Measurements from ENCODE around the gene PFKL.
"Not testable (repeated sequence)": the region's sequence is repeated elsewhere in the genome, so short reads cannot be mapped to it uniquely, and the experiment has no call there.

The PFKL gene

GRCh38 chr21:44265734-44266270 is 34.1 kb upstream of the PFKL start:
- Mint-ChIP-seq H3K9me3 (no peaks in the 10 kb centered on the region), H3K27ac (no peak overlapping the region), H3K36me3 (ENCODE audit: low read depth) (no peaks in the 10 kb centered on the region), H3K4me3 (no peak overlapping the region), H3K4me1 (ENCODE audit: low read depth) (peaks cover 8% of the 10 kb centered on the region), H3K27me3 (peaks cover 13% of the 10 kb centered on the region)
- intact Hi-C loops (cut with micrococcal nuclease): no loop called here

DNA sequence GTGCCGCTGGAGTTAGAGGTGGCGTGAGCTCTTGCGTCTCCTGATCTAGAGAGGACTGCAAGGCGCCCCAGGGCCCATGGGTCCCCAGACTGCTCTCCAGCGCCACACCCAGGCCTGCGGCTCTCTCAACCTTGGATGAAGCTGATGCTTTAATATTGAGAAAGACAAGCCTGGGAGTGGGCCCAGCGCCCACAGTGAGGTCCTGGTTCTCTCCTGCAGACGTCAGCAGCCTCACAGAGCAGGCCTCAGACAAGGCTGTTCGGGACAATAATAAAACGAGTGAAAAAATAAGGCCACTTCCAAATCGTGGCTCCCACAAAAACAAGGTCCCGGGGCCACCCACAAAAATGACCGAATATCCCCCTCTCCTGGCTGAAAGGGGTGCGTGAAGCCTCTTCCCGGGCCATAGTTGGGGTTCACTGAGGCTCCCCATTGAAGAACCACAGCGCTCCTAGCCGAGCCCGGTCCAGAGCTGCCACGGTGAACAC is 32.2 kb upstream of the PFKL start:
- H3K36me3 Mint-ChIP-seq (ENCODE audit: low read depth): no peaks in the 10 kb centered on the region
- H3K27me3 Mint-ChIP-seq: peaks cover 14% of the 10 kb centered on the region
- H3K4me1 Mint-ChIP-seq (ENCODE audit: low read depth): peaks cover 8% of the 10 kb centered on the region
- no peak overlapping the region for H3K4me3 Mint-ChIP-seq
- no peaks in the 10 kb centered on the region for H3K9me3 Mint-ChIP-seq
- intact Hi-C loops (cut with micrococcal nuclease): no loop called here
- no peak overlapping the region for H3K27ac Mint-ChIP-seq

DNA sequence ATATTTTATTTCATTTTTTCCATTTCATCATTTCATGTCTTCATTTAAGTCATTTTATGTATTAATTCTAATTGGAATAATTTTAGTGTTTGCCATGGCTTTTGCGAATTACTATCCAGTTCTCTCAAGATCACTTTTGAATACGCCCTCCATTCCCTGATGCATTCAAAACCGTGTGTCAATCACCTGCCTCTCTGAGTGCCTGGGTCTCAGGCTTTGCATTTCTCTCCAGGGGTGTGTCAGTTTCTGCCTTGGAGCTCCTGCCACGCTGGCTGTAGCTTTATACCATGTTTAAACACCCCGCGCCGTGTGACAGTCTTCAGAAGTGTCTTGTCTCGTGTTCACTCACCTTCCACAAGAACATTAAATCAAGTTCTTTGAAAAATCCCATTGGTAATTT is 30.8 kb upstream of the PFKL start:
- intact Hi-C loops (cut with micrococcal nuclease): no loop called here
- Mint-ChIP-seq H3K4me3 (no peak overlapping the region), H3K36me3 (ENCODE audit: low read depth) (no peaks in the 10 kb centered on the region), H3K27ac (no peak overlapping the region), H3K4me1 (ENCODE audit: low read depth) (peaks cover 8% of the 10 kb centered on the region), H3K9me3 (no peaks in the 10 kb centered on the region), H3K27me3 (peaks cover 19% of the 10 kb centered on the region)

DNA sequence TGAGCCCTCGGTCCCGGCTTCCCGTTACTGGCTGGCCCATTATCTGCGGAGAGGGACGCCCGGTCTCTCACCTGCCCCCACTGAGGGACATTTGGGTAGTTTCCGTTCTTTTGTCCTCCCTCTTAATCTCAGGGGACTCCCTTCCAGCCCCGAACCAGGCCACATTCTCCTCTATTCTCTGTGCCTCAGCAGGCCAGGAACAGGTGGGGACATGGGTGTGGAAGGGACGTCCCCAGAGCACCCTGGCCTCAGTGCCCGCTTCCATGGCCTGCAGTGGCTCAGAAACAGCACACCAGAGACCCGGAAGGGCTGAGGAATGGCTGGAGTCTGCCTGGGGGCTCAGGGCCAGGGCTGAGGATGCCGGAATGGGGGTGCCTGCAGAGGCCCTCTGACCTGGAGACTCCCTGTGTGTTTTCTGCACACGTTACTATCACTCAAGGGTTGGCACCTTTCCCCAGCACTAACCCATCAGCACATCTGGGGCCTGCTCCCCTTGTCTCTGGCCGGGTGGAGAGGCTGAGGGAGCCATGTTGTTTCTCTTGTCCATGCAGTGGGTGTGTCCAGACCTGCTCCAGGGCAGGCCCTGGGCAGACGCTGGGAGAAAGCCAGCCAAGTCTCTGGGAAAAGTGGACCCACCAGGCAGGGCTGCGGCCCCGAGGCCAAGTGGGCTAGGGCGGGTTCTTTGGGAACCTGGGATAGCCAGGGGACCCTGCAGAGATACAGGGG is 28.1 kb upstream of the PFKL start:
- Mint-ChIP-seq H3K27ac (peak overlapping the region; percentile 20), H3K36me3 (ENCODE audit: low read depth) (no peaks in the 10 kb centered on the region), H3K4me3 (no peak overlapping the region), H3K4me1 (ENCODE audit: low read depth) (peaks cover 8% of the 10 kb centered on the region), H3K27me3 (peaks cover 24% of the 10 kb centered on the region), H3K9me3 (no peaks in the 10 kb centered on the region)
- intact Hi-C loops (cut with micrococcal nuclease): no loop called here

DNA sequence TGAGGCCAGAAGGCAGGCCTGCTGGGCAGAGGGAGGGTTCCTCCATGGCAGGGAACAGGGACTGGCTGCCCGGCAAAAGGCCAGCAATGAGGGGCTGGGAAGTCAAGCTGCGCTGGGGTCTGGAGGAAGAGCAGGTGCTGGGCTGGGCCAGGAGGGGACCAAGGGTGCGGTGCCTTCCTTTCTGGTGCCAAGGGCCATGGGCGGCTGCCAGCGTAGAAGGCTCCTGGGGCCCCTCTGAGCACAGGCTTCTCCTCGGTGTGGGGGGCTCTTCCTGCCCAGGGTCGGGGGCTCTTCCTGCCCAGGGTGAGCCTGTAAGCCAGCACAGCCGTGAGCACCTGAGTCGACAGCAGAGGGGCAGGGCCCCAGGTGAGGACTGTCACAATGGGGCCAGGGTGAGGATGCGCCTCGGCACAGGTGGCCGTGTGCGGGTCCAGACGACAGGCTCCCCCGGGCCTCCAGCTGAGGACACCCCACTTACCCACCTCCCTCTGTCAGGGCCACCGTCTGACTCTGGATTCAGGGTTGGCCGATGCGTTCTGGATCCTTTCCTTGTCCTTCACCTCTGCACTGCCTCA is 27.5 kb upstream of the PFKL start:
- intact Hi-C loops (cut with micrococcal nuclease): no loop called here
- Mint-ChIP-seq H3K27ac (peak overlapping the region; percentile 20), H3K36me3 (ENCODE audit: low read depth) (no peaks in the 10 kb centered on the region), H3K27me3 (peaks cover 25% of the 10 kb centered on the region), H3K9me3 (no peaks in the 10 kb centered on the region), H3K4me1 (ENCODE audit: low read depth) (peaks cover 6% of the 10 kb centered on the region), H3K4me3 (no peak overlapping the region)

GRCh38 chr21:44273046-44273445 is 26.8 kb upstream of the PFKL start:
- H3K4me1 Mint-ChIP-seq (ENCODE audit: low read depth): no peaks in the 10 kb centered on the region
- intact Hi-C loops (cut with micrococcal nuclease): no loop called here
- no peaks in the 10 kb centered on the region for H3K9me3 Mint-ChIP-seq
- H3K27me3 Mint-ChIP-seq: peaks cover 26% of the 10 kb centered on the region
- H3K4me3 Mint-ChIP-seq: no peak overlapping the region
- no peaks in the 10 kb centered on the region for H3K36me3 Mint-ChIP-seq (ENCODE audit: low read depth)
- H3K27ac Mint-ChIP-seq: no peak overlapping the region

- H3K27me3 Mint-ChIP-seq: peaks cover 27% of the 10 kb centered on the region
- intact Hi-C loops (cut with micrococcal nuclease): no loop called here
- no peaks in the 10 kb centered on the region for H3K4me1 Mint-ChIP-seq (ENCODE audit: low read depth)
- no peaks in the 10 kb centered on the region for H3K36me3 Mint-ChIP-seq (ENCODE audit: low read depth)
- H3K4me3 Mint-ChIP-seq: no peak overlapping the region
- H3K27ac Mint-ChIP-seq: no peak overlapping the region
- no peaks in the 10 kb centered on the region for H3K9me3 Mint-ChIP-seq
Measured at GRCh38 chr21:44275041-44275440, 24.8 kb upstream of the PFKL start.

DNA sequence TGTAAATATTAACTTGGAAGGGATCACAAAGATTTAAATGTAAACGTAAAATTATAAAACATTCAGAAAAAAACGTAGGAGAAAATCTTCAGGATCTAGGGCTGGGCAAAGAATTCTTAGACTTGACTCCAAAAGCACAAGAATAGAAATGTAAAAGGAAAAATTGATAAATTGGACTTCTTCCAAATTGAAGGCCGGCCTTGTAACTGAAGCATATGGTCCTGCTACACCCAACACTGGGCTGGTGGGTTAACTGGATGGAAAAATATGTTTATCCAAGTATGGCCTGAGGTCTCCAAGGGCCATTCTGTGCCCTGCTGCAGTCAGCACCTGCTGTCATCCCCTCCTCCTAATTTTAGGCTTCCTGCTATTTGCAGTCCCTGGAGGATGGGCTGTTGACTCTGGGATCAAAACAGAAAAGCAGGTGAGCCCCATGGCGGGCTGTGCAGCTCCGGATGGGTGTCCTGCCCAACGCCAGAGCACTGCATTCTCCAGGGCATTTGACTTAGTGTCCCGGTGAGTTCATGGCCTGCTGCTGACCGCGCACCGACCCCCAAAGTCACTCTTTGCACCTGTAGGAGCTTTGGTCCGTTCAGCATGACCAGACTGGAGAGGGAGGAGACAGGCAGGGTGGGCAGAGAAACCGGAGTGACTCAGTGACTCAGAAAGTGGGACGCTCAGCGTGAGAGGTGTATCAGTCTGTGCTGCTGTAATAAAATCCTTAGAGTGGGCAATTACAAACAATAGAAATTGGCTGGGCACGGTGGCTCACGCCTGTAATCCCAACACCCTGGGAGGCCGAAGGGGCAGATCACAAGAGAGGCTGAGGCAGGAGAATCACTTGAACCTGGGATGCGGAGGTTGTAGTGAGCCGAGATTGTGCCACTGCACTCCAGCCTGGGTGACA is 20.2 kb upstream of the PFKL start:
- intact Hi-C loops (cut with micrococcal nuclease): no loop called here
- Mint-ChIP-seq H3K4me1 (ENCODE audit: low read depth) (peaks cover 17% of the 10 kb centered on the region), H3K9me3 (no peaks in the 10 kb centered on the region), H3K4me3 (no peak overlapping the region), H3K36me3 (ENCODE audit: low read depth) (no peaks in the 10 kb centered on the region), H3K27me3 (peaks cover 37% of the 10 kb centered on the region), H3K27ac (no peak overlapping the region)

DNA sequence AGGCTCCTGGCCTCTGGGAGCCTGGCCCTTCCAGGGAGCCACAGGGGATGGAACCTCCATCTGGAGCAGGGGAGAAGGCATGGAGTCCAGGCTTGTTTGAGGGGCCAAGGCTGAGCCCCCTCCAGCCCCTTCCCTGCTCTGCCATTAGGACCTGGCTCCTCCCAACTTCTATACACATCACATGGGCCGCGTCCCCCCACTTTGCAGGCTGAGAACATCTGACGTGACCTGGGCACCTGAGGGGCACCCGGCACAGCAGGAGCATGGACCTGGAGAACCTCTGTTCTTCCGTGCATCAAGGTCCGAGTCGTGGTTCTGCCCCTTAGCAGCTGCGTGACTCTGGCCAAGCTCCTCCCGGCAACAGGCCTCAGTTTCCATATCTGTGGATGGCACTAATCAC is 18.1 kb upstream of the PFKL start:
- Mint-ChIP-seq H3K36me3 (ENCODE audit: low read depth) (no peaks in the 10 kb centered on the region), H3K4me3 (no peak overlapping the region), H3K9me3 (no peaks in the 10 kb centered on the region), H3K27ac (no peak overlapping the region), H3K27me3 (peaks cover 49% of the 10 kb centered on the region), H3K4me1 (ENCODE audit: low read depth) (peaks cover 17% of the 10 kb centered on the region)
- intact Hi-C loops (cut with micrococcal nuclease): no loop called here

- intact Hi-C loops (cut with micrococcal nuclease): no loop called here
Measured at GRCh38 chr21:44282370-44282769, 17.5 kb upstream of the PFKL start.

GRCh38 chr21:44283211-44283785 is 16.6 kb upstream of the PFKL start:
- H3K27ac Mint-ChIP-seq; intact Hi-C loops (cut with micrococcal nuclease): not testable (repeated sequence)

More at GRCh38 chr21:44282370-44282769, 17.5 kb upstream of the PFKL start:
- H3K27me3 Mint-ChIP-seq: peaks cover 50% of the 10 kb centered on the region
- H3K4me3 Mint-ChIP-seq: no peak overlapping the region
- H3K27ac Mint-ChIP-seq: no peak overlapping the region
- H3K36me3 Mint-ChIP-seq (ENCODE audit: low read depth): no peaks in the 10 kb centered on the region
- no peaks in the 10 kb centered on the region for H3K9me3 Mint-ChIP-seq
- peaks cover 20% of the 10 kb centered on the region for H3K4me1 Mint-ChIP-seq (ENCODE audit: low read depth)

GRCh38 chr21:44283948-44284347 is 15.9 kb upstream of the PFKL start:
- Mint-ChIP-seq H3K4me1 (ENCODE audit: low read depth) (peaks cover 28% of the 10 kb centered on the region), H3K9me3 (no peaks in the 10 kb centered on the region), H3K36me3 (ENCODE audit: low read depth) (no peaks in the 10 kb centered on the region), H3K27ac (no peak overlapping the region), H3K27me3 (peaks cover 60% of the 10 kb centered on the region), H3K4me3 (no peak overlapping the region)
- intact Hi-C loops (cut with micrococcal nuclease): no loop called here

More at GRCh38 chr21:44283211-44283785, 16.6 kb upstream of the PFKL start:
- not testable (repeated sequence) for H3K9me3 Mint-ChIP-seq; H3K36me3 Mint-ChIP-seq (ENCODE audit: low read depth); H3K4me3 Mint-ChIP-seq
- peaks cover 56% of the 10 kb centered on the region for H3K27me3 Mint-ChIP-seq
- H3K4me1 Mint-ChIP-seq (ENCODE audit: low read depth): peaks cover 28% of the 10 kb centered on the region

GRCh38 chr21:44285138-44285992 is 14.5 kb upstream of the PFKL start, which contains the start of gene AIRE:
Gene AIRE (plus strand): TSS chr21:44285876. CDS start chr21:44286007, 131 bp downstream.
- Mint-ChIP-seq H3K36me3 (ENCODE audit: low read depth) (no peaks in the 10 kb centered on the region), H3K27ac (no peak within 1 kb of the TSS), H3K4me1 (ENCODE audit: low read depth) (peaks cover 28% of the 10 kb centered on the region), H3K27me3 (peaks cover 64% of the 10 kb centered on the region), H3K4me3 (no peak within 1 kb of the TSS), H3K9me3 (no peaks in the 10 kb centered on the region)
- intact Hi-C loops (cut with micrococcal nuclease): no loop called here

Measured in dendritic cell treated with granulocyte-macrophage colony-stimulating factor and Interleukin-4, amounts not matched to agents 40 ng/mL and 50 ng/mL, for 4 days (primary cell).